KMS-11 (cell line): ENCODE results near the gene CTNNA3.

Source experiments
- H2AFZ ChIP-seq: fragments of 200-600 bp; sonication (generic); 2 replicates; pipeline ENCODE4 v1.6.1; 2016; ENCODE audit warnings: antibody characterized with exemption, mixed run types, low read depth
- H3K27ac ChIP-seq: fragments of 200-600 bp; sonication (generic); 2 replicates; pipeline ENCODE4 v1.6.1; 2016; ENCODE audit warnings: mild to moderate bottlenecking, mixed run types
- H3K27me3 ChIP-seq: fragments of 200-600 bp; sonication (generic); 2 replicates; pipeline ENCODE4 v1.6.1; 2017; ENCODE audit warnings: mild to moderate bottlenecking, low read depth, mixed run types, moderate library complexity; ENCODE audit not compliant: insufficient read depth
- H3K36me3 ChIP-seq: fragments of 200-600 bp; sonication (generic); 2 replicates; pipeline ENCODE4 v1.6.1; 2017; ENCODE audit warnings: mild to moderate bottlenecking, mixed run types; ENCODE audit not compliant: insufficient read depth
- H3K4me1 ChIP-seq: fragments of 200-600 bp; sonication (generic); 2 replicates; pipeline ENCODE4 v1.6.1; 2016; ENCODE audit warnings: mild to moderate bottlenecking, low read depth, mixed run types; ENCODE audit not compliant: poor library complexity, severe bottlenecking
- H3K4me2 ChIP-seq: fragments of 200-600 bp; sonication (generic); 2 replicates; pipeline ENCODE4 v1.7.0; 2016; ENCODE audit warnings: mild to moderate bottlenecking, mixed run types
- H3K4me3 ChIP-seq: fragments of 200-600 bp; sonication (generic); IDR thresholded peaks from 2 replicates; pipeline ENCODE4 v1.6.1; 2017; ENCODE audit warnings: low read depth, low read length, mixed read lengths; ENCODE audit not compliant: insufficient read depth
- H3K79me2 ChIP-seq: fragments of 200-600 bp; sonication (generic); 2 replicates; pipeline ENCODE4 v1.6.1; 2016; ENCODE audit warnings: low read depth, mixed run types; ENCODE audit not compliant: insufficient read depth
- H3K9ac ChIP-seq: fragments of 200-600 bp; sonication (generic); 2 replicates; pipeline ENCODE4 v1.6.1; 2016; ENCODE audit warnings: mild to moderate bottlenecking, mixed run types
- H4K20me1 ChIP-seq: fragments of 200-600 bp; sonication (generic); 2 replicates; pipeline ENCODE4 v1.6.1; 2016; ENCODE audit warnings: mild to moderate bottlenecking, mixed run types; ENCODE audit not compliant: insufficient read depth
- TF ChIP-seq, protein P1 (sequence below): fragments of 200-600 bp; sonication (generic); conservative IDR thresholded peaks from 2 replicates; pipeline ENCODE4 v1.6.1; 2017; ENCODE audit warnings: low read depth, mild to moderate bottlenecking, antibody characterized with exemption, low read length, moderate library complexity, mixed read lengths

CTNNA3 gene

DNA sequence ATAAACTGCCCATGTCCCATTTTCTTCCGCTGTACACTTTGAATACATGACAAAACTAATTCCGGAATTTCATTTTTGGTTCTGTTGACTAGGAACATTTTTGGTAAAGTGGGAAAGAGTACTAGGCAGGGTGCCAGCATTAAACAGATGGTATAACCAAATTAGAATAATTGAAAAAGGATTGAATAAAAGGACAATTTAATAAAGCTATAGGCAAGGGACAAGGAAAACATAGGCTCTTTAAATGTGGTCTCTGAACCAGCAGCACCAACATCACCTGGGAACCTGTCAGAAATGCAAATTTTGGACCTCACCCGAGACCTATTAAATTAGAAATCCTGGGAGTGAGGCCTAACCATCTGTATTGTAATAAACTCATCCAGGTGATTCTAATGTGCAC lies 393.3 kb downstream of the CTNNA3 start:
- Histone ChIP-seq H4K20me1 (no peaks in the 10 kb centered on the region), H3K9ac (no peak overlapping the region), H2AFZ (no peak overlapping the region), H3K4me3 (no peak overlapping the region), H3K27me3 (no peaks in the 10 kb centered on the region), H3K36me3 (no peaks in the 10 kb centered on the region), H3K4me1 (no peaks in the 10 kb centered on the region), H3K27ac (no peak overlapping the region), H3K79me2 (no peaks in the 10 kb centered on the region), H3K4me2 (no peak overlapping the region)
- TF ChIP-seq, protein P1, sequence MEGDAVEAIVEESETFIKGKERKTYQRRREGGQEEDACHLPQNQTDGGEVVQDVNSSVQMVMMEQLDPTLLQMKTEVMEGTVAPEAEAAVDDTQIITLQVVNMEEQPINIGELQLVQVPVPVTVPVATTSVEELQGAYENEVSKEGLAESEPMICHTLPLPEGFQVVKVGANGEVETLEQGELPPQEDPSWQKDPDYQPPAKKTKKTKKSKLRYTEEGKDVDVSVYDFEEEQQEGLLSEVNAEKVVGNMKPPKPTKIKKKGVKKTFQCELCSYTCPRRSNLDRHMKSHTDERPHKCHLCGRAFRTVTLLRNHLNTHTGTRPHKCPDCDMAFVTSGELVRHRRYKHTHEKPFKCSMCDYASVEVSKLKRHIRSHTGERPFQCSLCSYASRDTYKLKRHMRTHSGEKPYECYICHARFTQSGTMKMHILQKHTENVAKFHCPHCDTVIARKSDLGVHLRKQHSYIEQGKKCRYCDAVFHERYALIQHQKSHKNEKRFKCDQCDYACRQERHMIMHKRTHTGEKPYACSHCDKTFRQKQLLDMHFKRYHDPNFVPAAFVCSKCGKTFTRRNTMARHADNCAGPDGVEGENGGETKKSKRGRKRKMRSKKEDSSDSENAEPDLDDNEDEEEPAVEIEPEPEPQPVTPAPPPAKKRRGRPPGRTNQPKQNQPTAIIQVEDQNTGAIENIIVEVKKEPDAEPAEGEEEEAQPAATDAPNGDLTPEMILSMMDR = no peak

GRCh38 chr10:67299761-67300160 lies 396.2 kb downstream of the CTNNA3 start:
- Histone ChIP-seq H3K36me3 (no peaks in the 10 kb centered on the region), H3K4me1 (no peaks in the 10 kb centered on the region), H3K9ac (no peak overlapping the region), H4K20me1 (no peaks in the 10 kb centered on the region), H3K4me3 (no peak overlapping the region), H3K27ac (no peak overlapping the region), H3K27me3 (no peaks in the 10 kb centered on the region), H3K4me2 (no peak overlapping the region), H3K79me2 (no peaks in the 10 kb centered on the region), H2AFZ (no peak overlapping the region)
- TF ChIP-seq, protein P1 = no peak

DNA sequence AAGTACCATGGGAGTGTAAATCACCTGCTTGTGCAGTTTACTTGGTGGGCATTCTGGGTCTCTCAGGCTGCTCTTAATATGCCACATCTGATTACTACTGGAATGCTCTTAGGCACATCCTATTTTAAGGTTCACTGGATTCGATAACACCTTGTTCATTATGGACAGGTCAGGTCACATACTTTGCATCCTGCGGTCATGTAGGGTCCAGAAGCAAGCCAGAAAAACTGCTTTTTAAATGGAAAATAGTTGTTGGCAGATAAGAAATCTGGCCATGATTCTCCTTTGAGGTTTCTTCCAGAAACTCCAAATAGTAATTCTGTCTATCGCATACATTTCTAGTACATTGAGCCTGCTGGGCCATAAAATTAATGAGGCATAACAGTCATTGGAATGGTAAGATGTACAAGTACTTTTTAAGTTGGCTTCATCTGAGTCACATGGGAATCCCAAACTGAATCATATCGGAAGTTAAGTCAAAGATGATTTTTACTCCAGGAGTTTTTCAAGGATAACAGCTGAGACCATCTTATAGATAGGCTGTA lies 398.3 kb downstream of the CTNNA3 start:
- Histone ChIP-seq H3K4me3 (no peak overlapping the region), H3K9ac (no peak overlapping the region), H4K20me1 (no peaks in the 10 kb centered on the region), H3K27ac (no peak overlapping the region), H3K27me3 (no peaks in the 10 kb centered on the region), H3K36me3 (no peaks in the 10 kb centered on the region), H2AFZ (no peak overlapping the region), H3K4me2 (no peak overlapping the region), H3K79me2 (no peaks in the 10 kb centered on the region), H3K4me1 (no peaks in the 10 kb centered on the region)
- TF ChIP-seq, protein P1 = no peak

GRCh38 chr10:67296926-67297325 lies 399.1 kb downstream of the CTNNA3 start:
- TF ChIP-seq, protein P1 = no peak
- H3K4me3 ChIP-seq = no peak overlapping the region
- H3K9ac ChIP-seq = no peak overlapping the region
- no peaks in the 10 kb centered on the region for H3K79me2 ChIP-seq
- H4K20me1 ChIP-seq = no peaks in the 10 kb centered on the region
- H3K27ac ChIP-seq = no peak overlapping the region
- H3K36me3 ChIP-seq = no peaks in the 10 kb centered on the region
- no peaks in the 10 kb centered on the region for H3K4me1 ChIP-seq
- H3K27me3 ChIP-seq = no peaks in the 10 kb centered on the region
- no peak overlapping the region for H3K4me2 ChIP-seq
- no peak overlapping the region for H2AFZ ChIP-seq
